ENCODE results near the gene ANKLE2. TPM values are rescaled to one million over a fixed set of nuclear protein-coding genes. Genes with fewer than 3 reads are reported as not detected.

The ANKLE2 gene
- polyA plus RNA-seq, 2 of the 4 experiments (the other 2 are of a cell fraction) = 70.7 to 103 TPM

DNA sequence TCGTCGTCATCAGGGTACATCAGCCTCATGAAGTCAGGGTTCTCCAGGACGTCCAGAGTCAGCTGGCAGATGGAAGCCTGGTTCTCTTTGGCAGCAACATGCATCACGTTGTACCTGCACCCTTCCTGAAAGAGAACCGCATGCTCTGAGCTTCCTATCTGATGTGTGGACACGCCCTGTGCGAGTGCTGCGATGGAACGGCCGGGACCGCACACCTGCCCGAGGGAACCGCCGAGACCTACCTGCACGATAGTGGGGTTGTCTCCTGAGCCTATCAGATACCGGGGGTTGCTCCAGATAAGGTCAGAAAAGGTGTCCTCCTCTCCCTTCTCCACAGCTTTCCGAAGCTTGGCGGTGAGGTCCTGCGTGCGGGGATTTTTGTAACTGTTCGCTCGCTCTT is 13.7 kb downstream of the ANKLE2 start (continued):
- no peak for TF ChIP-seq ZFP36 (IDR thresholded peaks at IDR 0.05; ENCODE audit: borderline replicate concordance, partially characterized antibody)
- no peak for TF ChIP-seq RAD21 (conservative IDR thresholded peaks at IDR 0.05 in 1 of 2, IDR thresholded peaks at IDR 0.05 in 1 of 2)
- TF ChIP-seq JUN (IDR thresholded peaks at IDR 0.05) = no peak

- H3K27ac ChIP-seq = no peak overlapping the region
- no peaks in the 10 kb centered on the region for H3K4me1 ChIP-seq
- FAIRE-seq (no peak), ATAC-seq (no peak; a peak in 1 of 6 replicates), DNase-seq (ENCODE audit: low read depth in 1 of 2, low spot score in 1 of 2) (no peak)
- WGBS (ENCODE audit: missing lambda C conversion rate) = 94% methylated on average over 11 of the region's 11 CpGs
- TF ChIP-seq CHD4 (IDR thresholded peaks at IDR 0.05; ENCODE audit: borderline replicate concordance) (no peak), HOXB13 (CRISPR knock-in tag; IDR thresholded peaks at IDR 0.05; ENCODE audit: low read depth) (no peak), ZFP36 (IDR thresholded peaks at IDR 0.05; ENCODE audit: borderline replicate concordance, partially characterized antibody) (no peak), NFE2L2 (conservative IDR thresholded peaks at IDR 0.05; ENCODE audit: low read length) (no peak), GATA3 (IDR thresholded peaks at IDR 0.05; ENCODE audit: borderline replicate concordance) (no peak), RARB (CRISPR knock-in tag; IDR thresholded peaks at IDR 0.05) (no peak), EHF (CRISPR knock-in tag; IDR thresholded peaks at IDR 0.05) (no peak), NR3C1 (IDR thresholded peaks at IDR 0.05) (no peak), MAFK (IDR thresholded peaks at IDR 0.05; ENCODE audit: partially characterized antibody) (no peak), ZSCAN20 (CRISPR knock-in tag; IDR thresholded peaks at IDR 0.05) (no peak), MYC (IDR thresholded peaks at IDR 0.05; ENCODE audit: borderline replicate concordance, low read length) (no peak), EP300 (IDR thresholded peaks at IDR 0.05) (no peak)
- TF ChIP-seq, protein P1, sequence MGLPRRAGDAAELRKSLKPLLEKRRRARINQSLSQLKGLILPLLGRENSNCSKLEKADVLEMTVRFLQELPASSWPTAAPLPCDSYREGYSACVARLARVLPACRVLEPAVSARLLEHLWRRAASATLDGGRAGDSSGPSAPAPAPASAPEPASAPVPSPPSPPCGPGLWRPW (IDR thresholded peaks at IDR 0.05) = no peak
- TF ChIP-seq, protein P2, sequence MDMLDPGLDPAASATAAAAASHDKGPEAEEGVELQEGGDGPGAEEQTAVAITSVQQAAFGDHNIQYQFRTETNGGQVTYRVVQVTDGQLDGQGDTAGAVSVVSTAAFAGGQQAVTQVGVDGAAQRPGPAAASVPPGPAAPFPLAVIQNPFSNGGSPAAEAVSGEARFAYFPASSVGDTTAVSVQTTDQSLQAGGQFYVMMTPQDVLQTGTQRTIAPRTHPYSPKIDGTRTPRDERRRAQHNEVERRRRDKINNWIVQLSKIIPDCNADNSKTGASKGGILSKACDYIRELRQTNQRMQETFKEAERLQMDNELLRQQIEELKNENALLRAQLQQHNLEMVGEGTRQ (IDR thresholded peaks at IDR 0.05) = no peak
- POLR2A ChIA-PET = no interaction called here
- H3K4me2 ChIP-seq = no peak overlapping the region
- CTCF ChIA-PET = interaction anchor here (1.4 kb wide), 1 partner anchor 29 kb away, joined by 4 read pairs; no protein-coding TSS in a partner anchor
- no peak overlapping the region for H3K4me3 ChIP-seq
- H3K9me3 ChIP-seq = no peaks in the 10 kb centered on the region
Observed at GRCh38 chr12:132747395-132747794, 14.2 kb downstream of the ANKLE2 start.

DNA sequence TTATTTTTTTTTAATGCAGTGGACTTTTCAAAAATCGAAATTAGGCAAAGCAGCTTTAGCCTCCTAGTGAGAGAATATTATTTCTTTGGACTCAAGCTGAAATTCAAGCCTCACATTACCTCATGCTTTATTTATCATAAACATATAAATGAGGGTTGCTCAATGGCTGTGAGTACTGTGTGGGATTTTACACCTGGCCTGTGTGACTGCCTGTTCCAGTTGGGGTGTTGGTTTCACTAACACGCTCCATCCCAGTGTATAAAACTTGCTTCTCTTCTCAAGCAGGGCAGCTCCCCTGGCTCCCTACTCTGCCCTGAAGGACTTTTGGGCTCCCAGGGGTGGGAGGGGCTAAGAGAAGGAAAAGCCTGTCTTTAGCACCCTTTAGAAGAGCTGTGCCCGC is 15.0 kb downstream of the ANKLE2 start:
- Histone ChIP-seq H3K4me2 (no peak overlapping the region), H3K9me3 (no peaks in the 10 kb centered on the region), H3K4me1 (no peaks in the 10 kb centered on the region), H3K27ac (no peak overlapping the region), H3K4me3 (no peak overlapping the region)
- FAIRE-seq (no peak), DNase-seq (ENCODE audit: low read depth in 1 of 2, low spot score in 1 of 2) (no peak), ATAC-seq (no peak; a peak in 2 of 6 replicates)
- ChIA-PET CTCF (interaction anchor here (1.0 kb wide), 1 partner anchor 11 kb away, joined by 3 read pairs; no protein-coding TSS in a partner anchor), POLR2A (no interaction called here)
- TF ChIP-seq EP300 (IDR thresholded peaks at IDR 0.05) (no peak), KDM1A (IDR thresholded peaks at IDR 0.05; ENCODE audit: low read depth) (no peak), PHF8 (IDR thresholded peaks at IDR 0.05; ENCODE audit: borderline replicate concordance, low read depth) (no peak), REST (IDR thresholded peaks at IDR 0.05) (no peak), MYC (IDR thresholded peaks at IDR 0.05; ENCODE audit: borderline replicate concordance, low read length) (no peak), ZNF302 (CRISPR knock-in tag; IDR thresholded peaks at IDR 0.05) (no peak), RCOR1 (IDR thresholded peaks at IDR 0.05; ENCODE audit: low read depth, low read length) (no peak), RARB (CRISPR knock-in tag; IDR thresholded peaks at IDR 0.05) (no peak), CHD4 (IDR thresholded peaks at IDR 0.05; ENCODE audit: borderline replicate concordance) (no peak)
- TF ChIP-seq, protein P3, sequence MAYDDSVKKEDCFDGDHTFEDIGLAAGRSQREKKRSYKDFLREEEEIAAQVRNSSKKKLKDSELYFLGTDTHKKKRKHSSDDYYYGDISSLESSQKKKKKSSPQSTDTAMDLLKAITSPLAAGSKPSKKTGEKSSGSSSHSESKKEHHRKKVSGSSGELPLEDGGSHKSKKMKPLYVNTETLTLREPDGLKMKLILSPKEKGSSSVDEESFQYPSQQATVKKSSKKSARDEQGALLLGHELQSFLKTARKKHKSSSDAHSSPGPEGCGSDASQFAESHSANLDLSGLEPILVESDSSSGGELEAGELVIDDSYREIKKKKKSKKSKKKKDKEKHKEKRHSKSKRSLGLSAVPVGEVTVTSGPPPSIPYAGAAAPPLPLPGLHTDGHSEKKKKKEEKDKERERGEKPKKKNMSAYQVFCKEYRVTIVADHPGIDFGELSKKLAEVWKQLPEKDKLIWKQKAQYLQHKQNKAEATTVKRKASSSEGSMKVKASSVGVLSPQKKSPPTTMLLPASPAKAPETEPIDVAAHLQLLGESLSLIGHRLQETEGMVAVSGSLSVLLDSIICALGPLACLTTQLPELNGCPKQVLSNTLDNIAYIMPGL (CRISPR knock-in tag; IDR thresholded peaks at IDR 0.05; ENCODE audit: borderline replicate concordance) = no peak
- TF ChIP-seq, protein P1 (IDR thresholded peaks at IDR 0.05) = no peak
- WGBS (ENCODE audit: missing lambda C conversion rate) = 93% methylated on average over 3 of the region's 3 CpGs

Data from A549 (cell line).